Activated T-helper 17 cell treated with anti-CD3 and anti-CD28 coated beads, Interleukin-2, amount 50 U/mL, for 72 hours (primary cell): ENCODE measurements around the gene TADA3. TPM values are rescaled to one million over a fixed set of nuclear protein-coding genes. Genes with fewer than 3 reads are reported as not detected.
"Not testable (repeated sequence)": the region's sequence is repeated elsewhere in the genome, so short reads cannot be mapped to it uniquely, and the experiment has no call there.

ENCODE experiments used
- ATAC-seq: fragments of 150-1000 bp; cut with Tn5 transposase; replicated peaks from 2 replicates; pipeline ENCODE4 v1.10.0; 2021; ENCODE audit warnings: mild to moderate bottlenecking, moderate library complexity
- H3K27ac Mint-ChIP-seq: one replicate; pipeline ENCODE4 v1.8.0; 2022; ENCODE audit warnings: mixed read lengths
- H3K27me3 Mint-ChIP-seq: one replicate; pipeline ENCODE4 v1.8.0; 2022; ENCODE audit warnings: mixed read lengths
- H3K36me3 Mint-ChIP-seq: one replicate; pipeline ENCODE4 v1.8.0; 2022; ENCODE audit warnings: low read depth, mild to moderate bottlenecking, mixed read lengths
- H3K4me1 Mint-ChIP-seq: one replicate; pipeline ENCODE4 v1.8.0; 2022; ENCODE audit warnings: mixed read lengths
- H3K4me3 Mint-ChIP-seq: one replicate; pipeline ENCODE4 v1.8.0; 2022; ENCODE audit warnings: mild to moderate bottlenecking, mixed read lengths
- H3K9me3 Mint-ChIP-seq: one replicate; pipeline ENCODE4 v1.8.0; 2022; ENCODE audit warnings: mixed read lengths
- total RNA-seq, 2 donors: library from RNA; stranded (reverse); gene quantifications; one replicate each; pipeline ENCODE4 v1.2.3, GENCODE V29; 2022

The TADA3 gene
- total RNA-seq, 2 donors from 2014 or later: 77.8 to 81.9 TPM

GRCh38 chr3:9782770-9783169 lies 9.5 kb downstream of the TADA3 start:
- H3K27me3 Mint-ChIP-seq: no peaks in the 10 kb centered on the region
- peaks cover 27% of the 10 kb centered on the region for H3K4me1 Mint-ChIP-seq
- no peak overlapping the region for H3K4me3 Mint-ChIP-seq
- ATAC-seq: no peak
- H3K9me3 Mint-ChIP-seq: peaks cover under 1% of the 10 kb centered on the region
- no peak overlapping the region for H3K27ac Mint-ChIP-seq
- H3K36me3 Mint-ChIP-seq: peaks cover 92% of the 10 kb centered on the region

GRCh38 chr3:9781978-9782603 lies 10.2 kb downstream of the TADA3 start:
- Mint-ChIP-seq H3K9me3 (peaks cover 3% of the 10 kb centered on the region), H3K27ac (peak overlapping the region; percentile 36), H3K4me1 (peaks cover 28% of the 10 kb centered on the region), H3K4me3 (peak overlapping the region; percentile 33), H3K27me3 (no peaks in the 10 kb centered on the region), H3K36me3 (peaks cover 85% of the 10 kb centered on the region)
- ATAC-seq: no peak

- H3K27me3 Mint-ChIP-seq: no peaks in the 10 kb centered on the region
- H3K27ac Mint-ChIP-seq: peak overlapping the region; percentile 19
- ATAC-seq: no peak
- peaks cover 79% of the 10 kb centered on the region for H3K36me3 Mint-ChIP-seq
- peak overlapping the region; percentile 87 for H3K4me3 Mint-ChIP-seq
- H3K9me3 Mint-ChIP-seq: peaks cover 3% of the 10 kb centered on the region
- peaks cover 32% of the 10 kb centered on the region for H3K4me1 Mint-ChIP-seq
These were observed 10.7 kb downstream of the TADA3 start for GRCh38 chr3:9781551-9781950.

- peak overlapping the region; percentile 87 for H3K4me3 Mint-ChIP-seq
- H3K27ac Mint-ChIP-seq: peak overlapping the region; percentile 94
- peaks cover 73% of the 10 kb centered on the region for H3K36me3 Mint-ChIP-seq
- no peaks in the 10 kb centered on the region for H3K27me3 Mint-ChIP-seq
- peaks cover 3% of the 10 kb centered on the region for H3K9me3 Mint-ChIP-seq
- H3K4me1 Mint-ChIP-seq: peaks cover 37% of the 10 kb centered on the region
- ATAC-seq: no peak
These were observed 11.4 kb downstream of the TADA3 start for GRCh38 chr3:9780910-9781309.

- ATAC-seq: no peak
- peak overlapping the region; percentile 94 for H3K27ac Mint-ChIP-seq
- H3K4me3 Mint-ChIP-seq: peak overlapping the region; percentile 87
- no peaks in the 10 kb centered on the region for H3K27me3 Mint-ChIP-seq
- H3K36me3 Mint-ChIP-seq: peaks cover 68% of the 10 kb centered on the region
- H3K4me1 Mint-ChIP-seq: peaks cover 38% of the 10 kb centered on the region
- peaks cover 3% of the 10 kb centered on the region for H3K9me3 Mint-ChIP-seq
These were observed 11.8 kb downstream of the TADA3 start for GRCh38 chr3:9780458-9780812.

GRCh38 chr3:9779721-9780457 lies 12.4 kb downstream of the TADA3 start:
- Mint-ChIP-seq H3K27me3 (no peaks in the 10 kb centered on the region), H3K9me3 (peaks cover 3% of the 10 kb centered on the region), H3K4me3 (peak overlapping the region; percentile 87), H3K4me1 (peaks cover 38% of the 10 kb centered on the region), H3K36me3 (peaks cover 63% of the 10 kb centered on the region), H3K27ac (peak overlapping the region; percentile 94)
- peak; percentile 52 for ATAC-seq

GRCh38 chr3:9779075-9779593 lies 13.1 kb downstream of the TADA3 start:
- no peaks in the 10 kb centered on the region for H3K27me3 Mint-ChIP-seq
- peaks cover 3% of the 10 kb centered on the region for H3K9me3 Mint-ChIP-seq
- no peak for ATAC-seq
- H3K4me3 Mint-ChIP-seq: peak overlapping the region; percentile 87
- H3K4me1 Mint-ChIP-seq: peaks cover 38% of the 10 kb centered on the region
- H3K36me3 Mint-ChIP-seq: peaks cover 55% of the 10 kb centered on the region
- H3K27ac Mint-ChIP-seq: peak overlapping the region; percentile 94

GRCh38 chr3:9778143-9779074 lies 13.9 kb downstream of the TADA3 start:
- Mint-ChIP-seq H3K27ac (peak overlapping the region; percentile 94), H3K4me1 (peaks cover 38% of the 10 kb centered on the region), H3K9me3 (peaks cover 3% of the 10 kb centered on the region), H3K27me3 (no peaks in the 10 kb centered on the region), H3K4me3 (peak overlapping the region; percentile 87), H3K36me3 (peaks cover 48% of the 10 kb centered on the region)
- peak; percentile 90 for ATAC-seq

- Mint-ChIP-seq H3K36me3 (peaks cover 41% of the 10 kb centered on the region), H3K4me3 (peak overlapping the region; percentile 87), H3K4me1 (peaks cover 38% of the 10 kb centered on the region), H3K27me3 (no peaks in the 10 kb centered on the region), H3K27ac (peak overlapping the region; percentile 94), H3K9me3 (peaks cover 3% of the 10 kb centered on the region)
- ATAC-seq: peak; percentile 39
These were observed 14.6 kb downstream of the TADA3 start for GRCh38 chr3:9777694-9778021.

- H3K36me3 Mint-ChIP-seq: peaks cover 35% of the 10 kb centered on the region
- no peak for ATAC-seq
- H3K4me1 Mint-ChIP-seq: peaks cover 38% of the 10 kb centered on the region
- H3K4me3 Mint-ChIP-seq: peak overlapping the region; percentile 87
- peaks cover 3% of the 10 kb centered on the region for H3K9me3 Mint-ChIP-seq
- no peaks in the 10 kb centered on the region for H3K27me3 Mint-ChIP-seq
- H3K27ac Mint-ChIP-seq: peak overlapping the region; percentile 94
These were observed 15.2 kb downstream of the TADA3 start for GRCh38 chr3:9776896-9777693.

- not testable (repeated sequence) for ATAC-seq, H3K9me3 Mint-ChIP-seq, H3K27me3 Mint-ChIP-seq
- H3K4me1 Mint-ChIP-seq: peaks cover 20% of the 10 kb centered on the region
- H3K36me3 Mint-ChIP-seq: peaks cover 35% of the 10 kb centered on the region
- peak overlapping the region; percentile 70 for H3K27ac Mint-ChIP-seq
- peak overlapping the region; percentile 87 for H3K4me3 Mint-ChIP-seq
These were observed 21.3 kb downstream of the TADA3 start for GRCh38 chr3:9771007-9771406.

- peak overlapping the region; percentile 70 for H3K27ac Mint-ChIP-seq
- no peak for ATAC-seq
- H3K27me3 Mint-ChIP-seq: no peaks in the 10 kb centered on the region
These were observed 21.9 kb downstream of the TADA3 start for GRCh38 chr3:9770276-9770812.

GRCh38 chr3:9769426-9770275 lies 22.6 kb downstream of the TADA3 start, which contains the start of gene CAMK1:
Gene CAMK1, minus strand, starts transcription at chr3:9769947. Its CDS starts 2,198 bp downstream, at chr3:9767749.
- H3K36me3 Mint-ChIP-seq: peaks cover 48% of the 10 kb centered on the region
- peaks cover 18% of the 10 kb centered on the region for H3K4me1 Mint-ChIP-seq
- H3K4me3 Mint-ChIP-seq: peak within 1 kb of the TSS; percentile 87
- H3K27ac Mint-ChIP-seq: peak within 1 kb of the TSS; percentile 90
- no peaks in the 10 kb centered on the region for H3K27me3 Mint-ChIP-seq
- H3K9me3 Mint-ChIP-seq: no peaks in the 10 kb centered on the region
- peak; percentile 98 for ATAC-seq

More at GRCh38 chr3:9770276-9770812, 21.9 kb downstream of the TADA3 start:
- H3K4me1 Mint-ChIP-seq: peaks cover 18% of the 10 kb centered on the region
- no peaks in the 10 kb centered on the region for H3K9me3 Mint-ChIP-seq
- H3K4me3 Mint-ChIP-seq: peak overlapping the region; percentile 87
- H3K36me3 Mint-ChIP-seq: peaks cover 41% of the 10 kb centered on the region
